Left ventricle myocardium inferior (tissue), 1 donor: ENCODE data around the gene HDC. TPM values are rescaled to one million over a fixed set of nuclear protein-coding genes. Genes with fewer than 3 reads are reported as not detected.

Experiments used
- DNase-seq: peaks from one replicate; pipeline ENCODE4 v3.0.0-alpha.2; 2020
- H3K27ac ChIP-seq: fragments of 200-600 bp; replicated peaks from 2 replicates; pipeline ENCODE4 v1.8.0; 2021
- H3K27me3 ChIP-seq: fragments of 200-600 bp; 2 replicates; pipeline ENCODE4 v1.8.0; 2021; ENCODE audit warnings: low read depth
- H3K36me3 ChIP-seq: fragments of 200-600 bp; 2 replicates; pipeline ENCODE4 v1.8.0; 2021
- H3K4me1 ChIP-seq: fragments of 200-600 bp; 2 replicates; pipeline ENCODE4 v1.8.0; 2021
- H3K4me3 ChIP-seq: fragments of 200-600 bp; 2 replicates; pipeline ENCODE4 v1.8.0; 2021; ENCODE audit warnings: mild to moderate bottlenecking, moderate library complexity
- H3K9me3 ChIP-seq: fragments of 200-600 bp; replicated peaks from 2 replicates; pipeline ENCODE4 v1.8.0; 2021
- intact Hi-C: fragments of 100-400 bp; cut with micrococcal nuclease; formaldehyde crosslinking; loops from one replicate; pipeline ENCODE4 v1.11.0; 2022
- total RNA-seq: library from RNA; stranded (reverse); fragmentation: NEBNext Ultra II Directional; extraction: Animal tissue kit (Norgen Biotek cat#: 25700); gene quantifications from one replicate; pipeline ENCODE4 v1.2.1, GENCODE V29; 2021
- TF ChIP-seq, protein P1 (sequence below): fragments of 200-600 bp; IDR thresholded peaks from 2 replicates; pipeline ENCODE4 v1.8.0; 2021; ENCODE audit warnings: antibody characterized with exemption, mild to moderate bottlenecking, borderline replicate concordance
- donor health status: DM: no; HTN: yes; CAD: no; lungs with severe emphysema.

HDC gene
- total RNA-seq, 1 donor from 2014 or later, result 0.52 TPM

DNA sequence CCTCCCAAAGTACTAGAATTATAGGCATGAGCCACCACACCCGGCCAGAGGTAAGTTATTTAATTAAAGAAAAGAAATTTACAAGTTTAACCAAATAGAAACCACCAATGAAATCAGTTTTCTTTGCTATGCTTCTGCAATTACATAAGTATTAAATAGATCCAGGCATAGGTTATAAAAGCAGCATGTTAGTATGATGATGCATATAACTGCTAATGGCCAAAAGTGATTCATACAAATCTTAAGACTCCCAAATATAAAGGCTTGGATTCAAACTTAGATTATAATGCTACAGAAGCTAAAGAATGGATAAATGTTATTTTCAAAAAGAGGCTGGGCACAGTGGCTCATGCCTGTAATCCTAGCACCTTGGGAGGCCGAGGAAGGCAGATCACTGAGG, 32.8 kb upstream of the HDC start:
- no peak overlapping the region for H3K4me3 ChIP-seq
- peaks cover 69% of the 10 kb centered on the region for H3K36me3 ChIP-seq
- TF ChIP-seq, protein P1, sequence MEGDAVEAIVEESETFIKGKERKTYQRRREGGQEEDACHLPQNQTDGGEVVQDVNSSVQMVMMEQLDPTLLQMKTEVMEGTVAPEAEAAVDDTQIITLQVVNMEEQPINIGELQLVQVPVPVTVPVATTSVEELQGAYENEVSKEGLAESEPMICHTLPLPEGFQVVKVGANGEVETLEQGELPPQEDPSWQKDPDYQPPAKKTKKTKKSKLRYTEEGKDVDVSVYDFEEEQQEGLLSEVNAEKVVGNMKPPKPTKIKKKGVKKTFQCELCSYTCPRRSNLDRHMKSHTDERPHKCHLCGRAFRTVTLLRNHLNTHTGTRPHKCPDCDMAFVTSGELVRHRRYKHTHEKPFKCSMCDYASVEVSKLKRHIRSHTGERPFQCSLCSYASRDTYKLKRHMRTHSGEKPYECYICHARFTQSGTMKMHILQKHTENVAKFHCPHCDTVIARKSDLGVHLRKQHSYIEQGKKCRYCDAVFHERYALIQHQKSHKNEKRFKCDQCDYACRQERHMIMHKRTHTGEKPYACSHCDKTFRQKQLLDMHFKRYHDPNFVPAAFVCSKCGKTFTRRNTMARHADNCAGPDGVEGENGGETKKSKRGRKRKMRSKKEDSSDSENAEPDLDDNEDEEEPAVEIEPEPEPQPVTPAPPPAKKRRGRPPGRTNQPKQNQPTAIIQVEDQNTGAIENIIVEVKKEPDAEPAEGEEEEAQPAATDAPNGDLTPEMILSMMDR, result no peak
- DNase-seq, result no peak
- intact Hi-C loops, result no loop called here
- H3K27ac ChIP-seq, result no peak overlapping the region
- H3K27me3 ChIP-seq, result no peaks in the 10 kb centered on the region
- no peaks in the 10 kb centered on the region for H3K9me3 ChIP-seq
- no peaks in the 10 kb centered on the region for H3K4me1 ChIP-seq

DNA sequence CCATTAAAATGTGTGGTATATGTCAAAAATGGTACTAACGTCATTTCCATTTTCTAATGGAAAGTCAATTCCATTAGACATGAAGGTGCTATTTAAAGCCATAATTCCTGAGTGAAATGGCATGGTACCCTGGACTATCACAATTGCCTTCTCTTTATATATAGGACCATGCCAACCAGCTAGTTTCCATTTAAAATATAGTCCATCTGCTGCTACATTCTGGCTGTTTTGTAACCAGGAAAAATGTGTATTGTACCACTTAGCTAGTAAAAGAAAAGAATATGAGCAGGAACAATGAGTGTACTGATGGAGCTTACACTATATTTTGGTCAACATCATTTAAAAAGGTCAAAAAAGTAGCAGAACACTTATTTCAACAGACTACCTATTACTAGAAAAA, 30.4 kb upstream of the HDC start:
- Histone ChIP-seq H3K4me3 (no peak overlapping the region), H3K36me3 (peaks cover 46% of the 10 kb centered on the region), H3K9me3 (no peaks in the 10 kb centered on the region), H3K4me1 (no peaks in the 10 kb centered on the region), H3K27me3 (no peaks in the 10 kb centered on the region), H3K27ac (no peak overlapping the region)
- intact Hi-C loops, result no loop called here
- TF ChIP-seq, protein P1, result no peak
- DNase-seq, result no peak

DNA sequence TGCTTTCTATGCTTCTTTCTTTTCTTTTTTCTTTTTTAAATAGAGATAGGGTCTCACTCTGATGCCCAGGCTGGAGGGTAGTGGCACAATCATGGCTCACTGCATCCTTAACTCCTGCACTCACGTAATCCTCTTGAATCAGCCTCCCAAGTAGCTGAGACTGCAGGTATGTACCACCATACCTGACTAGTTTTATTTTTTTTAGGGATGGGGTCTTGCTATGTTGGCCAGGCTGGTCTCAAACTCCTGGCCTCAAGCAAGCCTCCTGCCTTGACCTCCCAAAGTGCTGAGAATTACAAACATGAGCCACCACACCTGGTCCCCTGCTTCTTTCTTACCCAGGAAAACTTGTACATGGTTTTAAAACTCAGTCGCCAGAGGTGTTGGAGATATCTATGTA, 24.2 kb upstream of the HDC start:
- peaks cover 51% of the 10 kb centered on the region for H3K36me3 ChIP-seq
- intact Hi-C loops, result no loop called here
- no peak overlapping the region for H3K4me3 ChIP-seq
- H3K27ac ChIP-seq, result no peak overlapping the region
- DNase-seq, result no peak
- no peaks in the 10 kb centered on the region for H3K4me1 ChIP-seq
- H3K27me3 ChIP-seq, result no peaks in the 10 kb centered on the region
- TF ChIP-seq, protein P1, result no peak
- no peaks in the 10 kb centered on the region for H3K9me3 ChIP-seq

DNA sequence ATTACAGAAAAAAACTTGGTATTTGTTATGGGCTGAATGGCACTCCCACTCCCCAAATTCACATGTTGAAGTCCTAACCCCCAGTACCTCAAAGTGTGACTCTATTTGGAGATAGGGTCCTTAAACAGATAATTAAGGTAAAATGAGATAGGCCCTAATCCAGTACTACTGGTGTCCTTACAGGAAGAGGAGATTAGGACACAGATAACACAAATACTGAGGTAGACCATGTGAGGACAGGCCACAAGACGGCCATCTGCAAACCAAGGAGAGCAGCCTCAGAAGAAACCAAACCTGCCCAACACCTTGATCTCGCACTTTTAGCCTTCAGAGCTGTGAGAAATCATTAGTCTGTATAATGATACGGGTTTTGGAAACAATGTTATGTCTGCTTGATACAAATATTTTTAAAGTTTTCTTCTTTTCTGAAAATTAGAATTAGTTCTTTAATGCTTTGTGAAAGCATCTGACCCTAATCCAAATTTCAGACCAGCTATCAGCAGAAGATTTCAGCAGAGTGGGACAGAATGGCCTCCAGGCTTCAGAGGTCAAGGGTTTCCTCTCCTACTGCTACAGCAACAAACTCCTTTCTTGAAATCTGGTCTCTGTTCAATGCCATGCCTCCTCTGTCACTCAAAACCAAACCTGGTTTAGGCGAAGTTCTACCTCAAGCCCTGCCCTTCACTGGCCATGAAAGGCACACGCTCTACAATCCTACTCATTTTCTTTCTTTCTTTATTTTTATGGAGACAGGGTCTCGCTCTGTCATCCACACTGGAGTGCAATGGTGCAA, 22.0 kb upstream of the HDC start:
- Histone ChIP-seq H3K27ac (no peak overlapping the region), H3K9me3 (no peaks in the 10 kb centered on the region), H3K36me3 (peaks cover 51% of the 10 kb centered on the region), H3K4me3 (no peak overlapping the region), H3K27me3 (no peaks in the 10 kb centered on the region), H3K4me1 (no peaks in the 10 kb centered on the region)
- intact Hi-C loops, result no loop called here
- TF ChIP-seq, protein P1, result no peak
- DNase-seq, result no peak

DNA sequence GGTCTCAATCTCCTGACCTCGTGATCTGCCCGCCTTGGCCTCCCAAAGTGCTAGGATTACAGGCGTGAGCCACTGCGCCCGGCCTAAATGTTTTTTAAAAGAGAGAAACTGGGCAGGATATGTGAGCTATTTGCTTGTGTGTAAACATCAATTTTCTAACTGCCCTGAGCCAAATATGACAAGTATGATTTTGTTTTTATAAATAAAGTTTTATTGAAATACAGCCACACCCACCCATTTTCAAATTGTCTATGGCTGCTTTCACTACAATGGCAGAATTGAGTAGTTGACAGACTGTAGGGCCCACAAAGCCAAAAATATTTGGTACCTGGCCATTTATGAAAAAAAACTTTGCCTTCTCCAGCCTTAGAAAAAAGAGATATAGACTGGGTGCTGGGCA, 15.9 kb upstream of the HDC start:
- intact Hi-C loops, result no loop called here

More for the DNA sequence above, 15.9 kb upstream of the HDC start:
- no peak overlapping the region for H3K4me3 ChIP-seq
- no peaks in the 10 kb centered on the region for H3K27me3 ChIP-seq
- no peak overlapping the region for H3K27ac ChIP-seq
- H3K36me3 ChIP-seq, result peaks cover 18% of the 10 kb centered on the region
- H3K4me1 ChIP-seq, result no peaks in the 10 kb centered on the region
- DNase-seq, result no peak
- H3K9me3 ChIP-seq, result no peaks in the 10 kb centered on the region
- TF ChIP-seq, protein P1, result no peak
